ENCODE results near the gene EIPR1. TPM values are rescaled to one million over a fixed set of nuclear protein-coding genes. Genes with fewer than 3 reads are reported as not detected.
A peak's percentile ranks its signal among the peaks of the same experiment; 100 is the strongest.

EIPR1 gene
- total and polyA plus RNA-seq, 2 donors: 21.3 to 31.9 TPM

GRCh38 chr2:3209258-3209657 is 168.4 kb downstream of the EIPR1 start:
- Histone ChIP-seq H3K27me3 (ENCODE audit: control insufficient read depth in 2 of 2, insufficient read depth in 1 of 2, low read length in 1 of 2) (no peaks in the 10 kb centered on the region), H3K27ac (ENCODE audit: low read depth in 1 of 2, low read length in 1 of 2) (no peak overlapping the region), H3K36me3 (ENCODE audit: control insufficient read depth in 2 of 2, insufficient read depth in 2 of 2, low read length in 1 of 2) (peaks cover 2 to 4% of the 10 kb centered on the region in 2 donors), H3K9me3 (ENCODE audit: control insufficient read depth in 2 of 2, insufficient read depth in 1 of 2, low read length in 1 of 2) (no peaks in the 10 kb centered on the region), H3K4me3 (ENCODE audit: low read length in 2 of 2) (no peak overlapping the region), H3K4me1 (ENCODE audit: control insufficient read depth in 2 of 2, insufficient read depth in 2 of 2, low read length in 2 of 2) (peaks cover 0 to 4% of the 10 kb centered on the region in 2 donors)
- DNase-seq (ENCODE audit: low read depth in 6 of 9, low spot score in 9 of 9): no peak
- WGBS: 97% methylated on average over 12 of the region's 12 CpGs

- no peaks in the 10 kb centered on the region for H3K27me3 ChIP-seq (ENCODE audit: control insufficient read depth in 2 of 2, insufficient read depth in 1 of 2, low read length in 1 of 2)
- DNase-seq (ENCODE audit: low read depth in 6 of 9, low spot score in 9 of 9): no peak
- H3K9me3 ChIP-seq (ENCODE audit: control insufficient read depth in 2 of 2, insufficient read depth in 1 of 2, low read length in 1 of 2): no peaks in the 10 kb centered on the region
- WGBS: 95% methylated on average over 12 of the region's 12 CpGs
- H3K4me3 ChIP-seq (ENCODE audit: low read length in 2 of 2): no peak overlapping the region
- no peak overlapping the region for H3K27ac ChIP-seq (ENCODE audit: low read depth in 1 of 2, low read length in 1 of 2)
- peaks cover 2 to 7% of the 10 kb centered on the region in 2 donors for H3K36me3 ChIP-seq (ENCODE audit: control insufficient read depth in 2 of 2, insufficient read depth in 2 of 2, low read length in 1 of 2)
- peaks cover 0 to 4% of the 10 kb centered on the region in 2 donors for H3K4me1 ChIP-seq (ENCODE audit: control insufficient read depth in 2 of 2, insufficient read depth in 2 of 2, low read length in 2 of 2)
These were observed 169.0 kb downstream of the EIPR1 start for GRCh38 chr2:3208591-3208990.

- no peak for DNase-seq (ENCODE audit: low read depth in 6 of 9, low spot score in 9 of 9)
- no peaks in the 10 kb centered on the region for H3K27me3 ChIP-seq (ENCODE audit: control insufficient read depth in 2 of 2, insufficient read depth in 1 of 2, low read length in 1 of 2)
- no peak overlapping the region for H3K27ac ChIP-seq (ENCODE audit: low read depth in 1 of 2, low read length in 1 of 2)
- no peaks in the 10 kb centered on the region for H3K9me3 ChIP-seq (ENCODE audit: control insufficient read depth in 2 of 2, insufficient read depth in 1 of 2, low read length in 1 of 2)
- H3K4me3 ChIP-seq (ENCODE audit: low read length in 2 of 2): no peak overlapping the region
- H3K4me1 ChIP-seq (ENCODE audit: control insufficient read depth in 2 of 2, insufficient read depth in 2 of 2, low read length in 2 of 2): peaks cover 0 to 4% of the 10 kb centered on the region in 2 donors
- 96% methylated on average over 5 of the region's 5 CpGs for WGBS
- peaks cover 0 to 7% of the 10 kb centered on the region in 2 donors for H3K36me3 ChIP-seq (ENCODE audit: control insufficient read depth in 2 of 2, insufficient read depth in 2 of 2, low read length in 1 of 2)
These were observed 169.4 kb downstream of the EIPR1 start for GRCh38 chr2:3208179-3208578.

GRCh38 chr2:3207091-3207491 is 170.5 kb downstream of the EIPR1 start:
- H3K9me3 ChIP-seq (ENCODE audit: control insufficient read depth in 2 of 2, insufficient read depth in 1 of 2, low read length in 1 of 2): no peaks in the 10 kb centered on the region
- 97% methylated on average over 10 of the region's 10 CpGs for WGBS
- DNase-seq (ENCODE audit: low read depth in 6 of 9, low spot score in 9 of 9): no peak
- no peak overlapping the region for H3K27ac ChIP-seq (ENCODE audit: low read depth in 1 of 2, low read length in 1 of 2)
- peaks cover 0 to 7% of the 10 kb centered on the region in 2 donors for H3K36me3 ChIP-seq (ENCODE audit: control insufficient read depth in 2 of 2, insufficient read depth in 2 of 2, low read length in 1 of 2)
- peaks cover 0 to 4% of the 10 kb centered on the region in 2 donors for H3K4me1 ChIP-seq (ENCODE audit: control insufficient read depth in 2 of 2, insufficient read depth in 2 of 2, low read length in 2 of 2)
- no peaks in the 10 kb centered on the region for H3K27me3 ChIP-seq (ENCODE audit: control insufficient read depth in 2 of 2, insufficient read depth in 1 of 2, low read length in 1 of 2)
- no peak overlapping the region for H3K4me3 ChIP-seq (ENCODE audit: low read length in 2 of 2)

DNA sequence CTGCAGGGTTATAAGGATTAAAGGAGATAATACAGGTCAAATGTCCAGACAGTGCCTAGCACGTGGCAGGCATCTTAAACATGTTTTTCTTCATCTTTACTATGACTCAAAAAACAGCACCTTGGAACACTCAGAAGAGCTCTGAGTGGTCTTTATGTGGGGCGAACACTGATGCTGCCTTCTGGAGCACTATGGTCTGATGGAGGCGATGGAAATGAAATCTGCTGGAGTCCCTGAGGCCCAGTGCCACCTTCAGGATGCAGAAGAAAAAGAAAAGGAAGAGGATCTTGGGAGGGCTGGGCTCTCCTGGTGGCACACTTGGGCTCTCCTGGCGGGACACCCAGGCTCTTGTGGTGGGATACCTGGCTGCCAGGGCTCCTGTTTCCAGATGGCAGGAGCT is 171.8 kb downstream of the EIPR1 start:
- Histone ChIP-seq H3K9me3 (ENCODE audit: control insufficient read depth in 2 of 2, insufficient read depth in 1 of 2, low read length in 1 of 2) (no peaks in the 10 kb centered on the region), H3K4me1 (ENCODE audit: control insufficient read depth in 2 of 2, insufficient read depth in 2 of 2, low read length in 2 of 2) (peaks cover 0 to 4% of the 10 kb centered on the region in 2 donors), H3K27me3 (ENCODE audit: control insufficient read depth in 2 of 2, insufficient read depth in 1 of 2, low read length in 1 of 2) (no peaks in the 10 kb centered on the region), H3K27ac (ENCODE audit: low read depth in 1 of 2, low read length in 1 of 2) (no peak overlapping the region), H3K36me3 (ENCODE audit: control insufficient read depth in 2 of 2, insufficient read depth in 2 of 2, low read length in 1 of 2) (peaks cover 0 to 7% of the 10 kb centered on the region in 2 donors), H3K4me3 (ENCODE audit: low read length in 2 of 2) (no peak overlapping the region)
- no peak for DNase-seq (ENCODE audit: low read depth in 6 of 9, low spot score in 9 of 9)
- 99% methylated on average over 4 of the region's 4 CpGs for WGBS

GRCh38 chr2:3204031-3204821 is 173.4 kb downstream of the EIPR1 start:
- no peaks in the 10 kb centered on the region for H3K27me3 ChIP-seq (ENCODE audit: control insufficient read depth in 2 of 2, insufficient read depth in 1 of 2, low read length in 1 of 2)
- peaks cover 0 to 4% of the 10 kb centered on the region in 2 donors for H3K4me1 ChIP-seq (ENCODE audit: control insufficient read depth in 2 of 2, insufficient read depth in 2 of 2, low read length in 2 of 2)
- WGBS: 92% methylated on average over 11 of the region's 11 CpGs
- H3K36me3 ChIP-seq (ENCODE audit: control insufficient read depth in 2 of 2, insufficient read depth in 2 of 2, low read length in 1 of 2): peaks cover 0 to 11% of the 10 kb centered on the region in 2 donors
- H3K4me3 ChIP-seq (ENCODE audit: low read length in 2 of 2): no peak overlapping the region
- H3K9me3 ChIP-seq (ENCODE audit: control insufficient read depth in 2 of 2, insufficient read depth in 1 of 2, low read length in 1 of 2): no peaks in the 10 kb centered on the region
- H3K27ac ChIP-seq (ENCODE audit: low read depth in 1 of 2, low read length in 1 of 2): no peak overlapping the region
- peak in 1 of 9 donors; percentile 27 for DNase-seq (ENCODE audit: low read depth in 6 of 9, low spot score in 9 of 9)

DNA sequence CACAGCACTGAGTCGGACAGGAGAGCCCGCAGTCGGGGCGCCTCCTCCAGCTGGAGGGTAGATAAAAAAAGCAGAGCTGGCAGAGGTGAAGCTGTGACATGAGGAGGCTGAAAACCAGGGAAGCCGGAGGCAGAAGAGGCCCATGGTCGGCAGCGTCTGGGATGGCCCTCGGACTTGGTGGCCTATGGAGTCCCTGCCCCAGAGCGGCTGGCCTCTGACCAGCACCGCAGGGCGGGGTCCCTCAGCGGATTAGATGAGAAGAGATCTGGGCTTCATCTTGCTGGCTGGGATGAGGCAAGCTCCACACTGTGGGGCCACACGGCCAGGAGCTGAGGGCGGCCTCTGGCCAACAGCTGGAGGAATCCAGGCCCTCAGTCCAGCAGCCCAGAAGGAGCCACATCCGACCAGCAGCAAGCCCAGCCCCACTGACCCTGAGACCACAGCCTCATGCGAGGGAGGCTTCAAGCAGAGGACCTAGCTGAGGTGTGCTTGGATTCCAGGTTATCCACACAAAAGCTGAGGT is 174.1 kb downstream of the EIPR1 start:
- no peak for DNase-seq (ENCODE audit: low read depth in 6 of 9, low spot score in 9 of 9)
- no peak overlapping the region for H3K27ac ChIP-seq (ENCODE audit: low read depth in 1 of 2, low read length in 1 of 2)
- no peaks in the 10 kb centered on the region for H3K9me3 ChIP-seq (ENCODE audit: control insufficient read depth in 2 of 2, insufficient read depth in 1 of 2, low read length in 1 of 2)
- H3K36me3 ChIP-seq (ENCODE audit: control insufficient read depth in 2 of 2, insufficient read depth in 2 of 2, low read length in 1 of 2): peaks cover 0 to 7% of the 10 kb centered on the region in 2 donors
- no peaks in the 10 kb centered on the region for H3K27me3 ChIP-seq (ENCODE audit: control insufficient read depth in 2 of 2, insufficient read depth in 1 of 2, low read length in 1 of 2)
- no peak overlapping the region for H3K4me3 ChIP-seq (ENCODE audit: low read length in 2 of 2)
- 98% methylated on average over 16 of the region's 16 CpGs for WGBS
- H3K4me1 ChIP-seq (ENCODE audit: control insufficient read depth in 2 of 2, insufficient read depth in 2 of 2, low read length in 2 of 2): peaks cover 0 to 4% of the 10 kb centered on the region in 2 donors

DNA sequence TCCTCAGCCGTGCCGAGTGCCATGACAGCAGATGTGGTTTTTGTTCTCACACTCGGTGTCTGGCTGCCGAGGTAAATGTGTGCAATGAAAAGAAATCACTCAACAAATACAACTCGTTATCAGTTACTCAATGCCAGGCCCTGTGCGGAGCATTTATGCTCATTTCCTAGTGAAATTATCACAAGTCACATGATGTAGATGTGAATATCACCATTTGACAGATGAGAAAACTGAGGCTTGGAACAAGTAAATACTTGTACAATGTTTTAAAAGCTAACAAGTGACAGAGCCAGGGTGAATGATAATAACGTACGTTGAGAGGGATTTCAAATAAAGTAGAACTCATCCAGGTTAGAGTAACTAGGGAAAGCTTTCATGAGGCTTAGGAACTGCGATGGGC is 174.7 kb downstream of the EIPR1 start:
- H3K9me3 ChIP-seq (ENCODE audit: control insufficient read depth in 2 of 2, insufficient read depth in 1 of 2, low read length in 1 of 2): no peaks in the 10 kb centered on the region
- peaks cover under 1 to 6% of the 10 kb centered on the region in 2 donors for H3K36me3 ChIP-seq (ENCODE audit: control insufficient read depth in 2 of 2, insufficient read depth in 2 of 2, low read length in 1 of 2)
- no peak overlapping the region for H3K4me3 ChIP-seq (ENCODE audit: low read length in 2 of 2)
- peaks cover 0 to 4% of the 10 kb centered on the region in 2 donors for H3K4me1 ChIP-seq (ENCODE audit: control insufficient read depth in 2 of 2, insufficient read depth in 2 of 2, low read length in 2 of 2)
- no peaks in the 10 kb centered on the region for H3K27me3 ChIP-seq (ENCODE audit: control insufficient read depth in 2 of 2, insufficient read depth in 1 of 2, low read length in 1 of 2)
- WGBS: 97% methylated on average over 9 of the region's 9 CpGs
- no peak overlapping the region for H3K27ac ChIP-seq (ENCODE audit: low read depth in 1 of 2, low read length in 1 of 2)
- DNase-seq (ENCODE audit: low read depth in 6 of 9, low spot score in 9 of 9): no peak

GRCh38 chr2:3201281-3201680 is 176.3 kb downstream of the EIPR1 start:
- no peaks in the 10 kb centered on the region for H3K27me3 ChIP-seq (ENCODE audit: control insufficient read depth in 2 of 2, insufficient read depth in 1 of 2, low read length in 1 of 2)
- 98% methylated on average over 12 of the region's 12 CpGs for WGBS

More at GRCh38 chr2:3201281-3201680, 176.3 kb downstream of the EIPR1 start:
- Histone ChIP-seq H3K27ac (ENCODE audit: low read depth in 1 of 2, low read length in 1 of 2) (no peak overlapping the region), H3K4me3 (ENCODE audit: low read length in 2 of 2) (no peak overlapping the region), H3K36me3 (ENCODE audit: control insufficient read depth in 2 of 2, insufficient read depth in 2 of 2, low read length in 1 of 2) (peaks cover 7 to 12% of the 10 kb centered on the region in 2 donors), H3K4me1 (ENCODE audit: control insufficient read depth in 2 of 2, insufficient read depth in 2 of 2, low read length in 2 of 2) (peaks cover 0 to 4% of the 10 kb centered on the region in 2 donors), H3K9me3 (ENCODE audit: control insufficient read depth in 2 of 2, insufficient read depth in 1 of 2, low read length in 1 of 2) (no peaks in the 10 kb centered on the region)
- DNase-seq (ENCODE audit: low read depth in 6 of 9, low spot score in 9 of 9): no peak

All from thymus (tissue), 11 donors.